ENCODE measurements around the gene CBFA2T3.

DNA sequence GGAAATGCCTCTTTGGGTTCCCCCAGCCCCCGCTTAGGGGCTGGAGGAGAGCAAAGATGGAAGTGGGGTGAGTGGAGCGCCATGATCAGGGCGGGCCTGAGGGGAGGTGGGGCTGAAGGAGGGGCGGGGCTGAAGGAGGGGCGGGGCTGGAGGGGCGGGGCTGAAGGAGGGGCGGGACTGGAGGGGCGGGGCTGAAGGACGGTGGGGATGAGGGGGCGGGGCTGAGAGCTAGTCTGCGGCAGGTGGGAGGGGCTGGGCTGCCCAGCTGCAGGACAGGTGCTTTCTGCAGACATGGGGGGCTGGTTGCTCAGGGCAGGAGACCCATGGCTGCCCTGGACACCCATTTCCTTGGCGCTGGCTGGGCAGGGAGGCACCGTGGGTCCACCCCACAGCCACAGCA is 71.4 kb downstream of the CBFA2T3 start:
- TF ChIP-seq YY1 (IDR thresholded peaks at IDR 0.05; ENCODE audit: insufficient read depth, insufficient read length) (no peak), SUZ12 (IDR thresholded peaks at IDR 0.05; ENCODE audit: extremely low read depth, insufficient read depth, insufficient read length) (no peak)
